DOHH2 (cell line): Measurements from ENCODE around the gene SLC46A2.
A peak's percentile ranks its signal among the peaks of the same experiment; 100 is the strongest.

Source experiments
- H3F3A ChIP-seq: fragments of 200-600 bp; sonication (generic), shearing (Covaris generic); 2 replicates; pipeline ENCODE4 v1.6.0; 2016; ENCODE audit warnings: antibody characterized with exemption, mild to moderate bottlenecking; ENCODE audit not compliant: control insufficient read depth, insufficient read depth
- H3K27ac ChIP-seq: fragments of 200-600 bp; sonication (generic); 2 replicates; pipeline ENCODE4 v1.5.1; 2014; ENCODE audit warnings: low read depth, mild to moderate bottlenecking, low read length, moderate library complexity
- H3K27me3 ChIP-seq: fragments of 200-600 bp; sonication (generic); 2 replicates; pipeline ENCODE4 v1.6.1; 2014; ENCODE audit warnings: mild to moderate bottlenecking, low read length, mixed read lengths; ENCODE audit not compliant: control insufficient read depth
- H3K36me3 ChIP-seq: fragments of 200-600 bp; sonication (generic); 2 replicates; pipeline ENCODE4 v1.6.1; 2014; ENCODE audit warnings: mild to moderate bottlenecking, low read length, moderate library complexity, mixed read lengths; ENCODE audit not compliant: control insufficient read depth
- H3K4me1 ChIP-seq: fragments of 200-600 bp; sonication (generic); 2 replicates; pipeline ENCODE4 v1.6.1; 2014; ENCODE audit warnings: mild to moderate bottlenecking, low read length, mixed read lengths; ENCODE audit not compliant: control insufficient read depth
- H3K4me2 ChIP-seq: fragments of 200-600 bp; sonication (generic); 2 replicates; pipeline ENCODE4 v1.6.0; 2014; ENCODE audit warnings: mild to moderate bottlenecking, low read length, moderate library complexity
- H3K4me3 ChIP-seq: fragments of 200-600 bp; sonication (generic); 2 replicates; pipeline ENCODE4 v1.5.1; 2014; ENCODE audit warnings: mild to moderate bottlenecking, low read length, mixed read lengths
- H3K79me2 ChIP-seq: fragments of 200-600 bp; sonication (generic); 2 replicates; pipeline ENCODE4 v1.6.1; 2014; ENCODE audit warnings: mild to moderate bottlenecking, low read length, mixed read lengths; ENCODE audit not compliant: control insufficient read depth
- H3K9me2 ChIP-seq: fragments of 200-600 bp; sonication (generic); replicated peaks from 2 replicates; pipeline ENCODE4 v1.6.1; 2014; ENCODE audit warnings: mild to moderate bottlenecking, low read length, mixed read lengths; ENCODE audit not compliant: control insufficient read depth
- H3K9me3 ChIP-seq: fragments of 200-600 bp; sonication (generic); 2 replicates; pipeline ENCODE4 v1.6.1; 2014; ENCODE audit warnings: antibody characterized with exemption, low read length, mixed read lengths; ENCODE audit not compliant: control insufficient read depth, insufficient read depth
- H4K20me1 ChIP-seq: fragments of 200-600 bp; sonication (generic); 2 replicates; pipeline ENCODE4 v1.6.0; 2014; ENCODE audit warnings: low read depth, mild to moderate bottlenecking, antibody characterized with exemption, low read length, moderate library complexity; ENCODE audit not compliant: control insufficient read depth, insufficient read depth
- EZH2phosphoT487 ChIP-seq: fragments of 200-600 bp; sonication (generic); IDR thresholded peaks from 2 replicates; pipeline ENCODE4 v1.6.1; 2017; ENCODE audit warnings: borderline replicate concordance, mild to moderate bottlenecking, antibody characterized with exemption, low read length, moderate library complexity, mixed read lengths
- TF ChIP-seq, protein P1 (sequence below): fragments of 200-600 bp; sonication (generic); IDR thresholded peaks from one replicate; pipeline ENCODE4 v1.5.1; 2014; ENCODE audit warnings: antibody characterized with exemption, mild to moderate bottlenecking, low read depth, low read length; ENCODE audit not compliant: poor library complexity, severe bottlenecking

The SLC46A2 gene

DNA sequence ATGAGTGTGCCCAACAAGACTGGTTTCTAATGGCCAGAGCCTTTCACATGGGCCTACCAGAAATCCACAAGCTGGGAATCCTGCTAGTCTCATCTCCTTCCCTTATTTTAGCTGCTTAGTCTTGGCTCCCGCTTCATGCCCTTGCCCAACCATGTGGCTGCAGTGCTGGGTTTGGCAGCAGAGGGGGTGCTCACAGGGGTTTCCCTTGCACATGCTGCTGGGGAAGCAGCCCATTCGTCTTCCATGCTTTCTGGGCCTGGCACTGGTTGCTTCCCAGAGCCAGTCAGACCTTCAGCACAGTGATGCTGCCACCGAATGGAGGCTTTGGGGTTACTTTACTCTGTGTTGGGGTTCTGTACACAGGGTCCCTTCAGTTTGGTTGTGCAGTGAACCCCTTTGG lies 26.3 kb downstream of the SLC46A2 start:
- no peak overlapping the region for H3K27ac ChIP-seq
- H3K9me2 ChIP-seq: no peaks in the 10 kb centered on the region
- H4K20me1 ChIP-seq: no peaks in the 10 kb centered on the region
- H3K79me2 ChIP-seq: no peaks in the 10 kb centered on the region
- H3K36me3 ChIP-seq: peaks cover 10% of the 10 kb centered on the region; the same call in 1 of the 2 replicates
- no peak overlapping the region for H3K4me2 ChIP-seq
- no peaks in the 10 kb centered on the region for H3K9me3 ChIP-seq
- TF ChIP-seq, protein P1, sequence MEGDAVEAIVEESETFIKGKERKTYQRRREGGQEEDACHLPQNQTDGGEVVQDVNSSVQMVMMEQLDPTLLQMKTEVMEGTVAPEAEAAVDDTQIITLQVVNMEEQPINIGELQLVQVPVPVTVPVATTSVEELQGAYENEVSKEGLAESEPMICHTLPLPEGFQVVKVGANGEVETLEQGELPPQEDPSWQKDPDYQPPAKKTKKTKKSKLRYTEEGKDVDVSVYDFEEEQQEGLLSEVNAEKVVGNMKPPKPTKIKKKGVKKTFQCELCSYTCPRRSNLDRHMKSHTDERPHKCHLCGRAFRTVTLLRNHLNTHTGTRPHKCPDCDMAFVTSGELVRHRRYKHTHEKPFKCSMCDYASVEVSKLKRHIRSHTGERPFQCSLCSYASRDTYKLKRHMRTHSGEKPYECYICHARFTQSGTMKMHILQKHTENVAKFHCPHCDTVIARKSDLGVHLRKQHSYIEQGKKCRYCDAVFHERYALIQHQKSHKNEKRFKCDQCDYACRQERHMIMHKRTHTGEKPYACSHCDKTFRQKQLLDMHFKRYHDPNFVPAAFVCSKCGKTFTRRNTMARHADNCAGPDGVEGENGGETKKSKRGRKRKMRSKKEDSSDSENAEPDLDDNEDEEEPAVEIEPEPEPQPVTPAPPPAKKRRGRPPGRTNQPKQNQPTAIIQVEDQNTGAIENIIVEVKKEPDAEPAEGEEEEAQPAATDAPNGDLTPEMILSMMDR: no peak
- no peaks in the 10 kb centered on the region for H3K27me3 ChIP-seq
- H3F3A ChIP-seq: peaks cover 4% of the 10 kb centered on the region; the same call in 1 of the 2 replicates
- peaks cover 37% of the 10 kb centered on the region for H3K4me1 ChIP-seq
- no peak overlapping the region for H3K4me3 ChIP-seq

DNA sequence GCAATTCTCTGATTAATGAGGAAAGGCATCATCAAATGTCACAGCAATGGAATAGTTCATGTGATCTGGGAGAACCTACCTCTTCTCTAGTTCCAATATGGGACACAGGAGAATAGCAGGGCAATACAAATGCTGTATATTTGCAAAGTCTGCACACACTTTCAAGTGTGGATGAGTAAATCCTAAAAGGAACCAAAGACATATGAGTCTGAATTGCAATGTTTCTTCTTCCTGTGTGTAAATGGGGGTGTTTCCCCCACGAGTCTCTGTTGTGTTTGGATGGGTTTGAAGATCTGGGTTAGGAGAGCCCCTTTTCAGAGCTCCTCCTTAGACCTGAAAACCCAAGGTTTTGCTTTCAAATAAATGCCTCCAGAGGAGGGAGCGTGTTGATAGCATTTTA lies 26.9 kb downstream of the SLC46A2 start:
- H3K9me3 ChIP-seq: no peaks in the 10 kb centered on the region
- peak overlapping the region; percentile 47 for H3K27ac ChIP-seq
- H3K4me1 ChIP-seq: peaks cover 42% of the 10 kb centered on the region
- peaks cover 4% of the 10 kb centered on the region; the same call in 1 of the 2 replicates for H3F3A ChIP-seq
- peaks cover 10% of the 10 kb centered on the region; the same call in 1 of the 2 replicates for H3K36me3 ChIP-seq
- no peak for TF ChIP-seq EZH2phosphoT487
- TF ChIP-seq, protein P1: no peak
- no peak overlapping the region for H3K4me3 ChIP-seq
- no peaks in the 10 kb centered on the region for H3K27me3 ChIP-seq
- no peaks in the 10 kb centered on the region for H3K9me2 ChIP-seq
- peak overlapping the region; percentile 50 for H3K4me2 ChIP-seq
- no peaks in the 10 kb centered on the region for H4K20me1 ChIP-seq
- H3K79me2 ChIP-seq: no peaks in the 10 kb centered on the region

DNA sequence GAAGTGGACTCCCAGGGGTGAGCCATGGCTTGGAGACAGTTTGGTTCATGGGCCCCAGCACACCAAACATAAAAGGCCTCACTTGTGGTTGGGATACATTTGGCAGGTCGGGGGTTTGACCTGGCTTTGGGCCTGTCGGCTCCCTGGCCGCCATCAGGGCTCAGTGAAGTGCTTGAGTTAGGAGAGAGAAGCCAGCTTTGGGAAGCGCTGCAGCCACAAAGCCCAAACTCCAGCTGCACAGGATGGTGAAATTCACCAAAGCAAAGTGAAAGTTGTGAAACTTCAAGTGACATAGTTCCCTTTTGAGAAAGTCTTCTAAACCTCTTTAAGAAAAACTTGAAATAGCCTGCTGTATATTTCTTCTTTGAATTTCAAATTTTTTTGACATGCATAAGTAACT lies 27.5 kb downstream of the SLC46A2 start:
- TF ChIP-seq, protein P1: no peak
- TF ChIP-seq EZH2phosphoT487: no peak
- peak overlapping the region; percentile 47 for H3K27ac ChIP-seq
- no peaks in the 10 kb centered on the region for H3K27me3 ChIP-seq
- peaks cover 7% of the 10 kb centered on the region; the same call in 1 of the 2 replicates for H3K36me3 ChIP-seq
- H4K20me1 ChIP-seq: no peaks in the 10 kb centered on the region
- no peaks in the 10 kb centered on the region for H3K9me2 ChIP-seq
- peaks cover 47% of the 10 kb centered on the region for H3K4me1 ChIP-seq
- no peaks in the 10 kb centered on the region for H3K9me3 ChIP-seq
- peaks cover 4% of the 10 kb centered on the region; the same call in 1 of the 2 replicates for H3F3A ChIP-seq
- peak overlapping the region; percentile 18; the same call in 1 of the 2 replicates for H3K4me3 ChIP-seq
- H3K79me2 ChIP-seq: no peaks in the 10 kb centered on the region
- H3K4me2 ChIP-seq: peak overlapping the region; percentile 50
